LHCN-M2 (cell line): ENCODE measurements around the gene GPRC5C. TPM values are rescaled to one million over a fixed set of nuclear protein-coding genes. Genes with fewer than 3 reads are reported as not detected.
A peak's percentile ranks its signal among the peaks of the same experiment; 100 is the strongest.

ENCODE experiments used
- DNase-seq: peaks from one replicate; pipeline ENCODE4 v3.0.0-alpha.2; 2012; ENCODE audit warnings: low read depth
- total RNA-seq: library from RNA; depleted of rRNA; stranded (reverse); fragments of >200 nt; gene quantifications from 2 replicates; pipeline ENCODE4 v1.2.3, GENCODE V29; 2014

Gene GPRC5C
- total RNA-seq, 1 experiment from 2014 or later, result not detected

GRCh38 chr17:74452033-74452840, 20.3 kb downstream of the GPRC5C start:
- no peak for DNase-seq

GRCh38 chr17:74452841-74453661, 21.2 kb downstream of the GPRC5C start:
- DNase-seq, result no peak

GRCh38 chr17:74453665-74454196, 21.8 kb downstream of the GPRC5C start:
- DNase-seq, result no peak

- peak; percentile 10 for DNase-seq
Measured at GRCh38 chr17:74454197-74455024, 22.5 kb downstream of the GPRC5C start.

GRCh38 chr17:74455025-74455545, 23.2 kb downstream of the GPRC5C start:
- no peak for DNase-seq

GRCh38 chr17:74455821-74456220, 23.9 kb downstream of the GPRC5C start:
- no peak for DNase-seq

GRCh38 chr17:74457146-74457819, 25.4 kb downstream of the GPRC5C start:
- DNase-seq, result peak; percentile 35

GRCh38 chr17:74457820-74458166, 25.9 kb downstream of the GPRC5C start:
- no peak for DNase-seq

- DNase-seq, result no peak
Measured at GRCh38 chr17:74458835-74459234, 26.9 kb downstream of the GPRC5C start.

- DNase-seq, result no peak
Measured at GRCh38 chr17:74459622-74460021, 27.7 kb downstream of the GPRC5C start.

GRCh38 chr17:74460241-74460640, 28.4 kb downstream of the GPRC5C start:
- no peak for DNase-seq

GRCh38 chr17:74460996-74461395, 29.1 kb downstream of the GPRC5C start:
- no peak for DNase-seq

- no peak for DNase-seq
Measured at GRCh38 chr17:74461611-74462010, 29.7 kb downstream of the GPRC5C start.

GRCh38 chr17:74464730-74465377, 33.0 kb downstream of the GPRC5C start:
- DNase-seq, result no peak

- no peak for DNase-seq
Measured at GRCh38 chr17:74465378-74466110, 33.7 kb downstream of the GPRC5C start.

- no peak for DNase-seq
Measured at GRCh38 chr17:74466111-74466827, 34.4 kb downstream of the GPRC5C start, which contains the start of gene CD300A. TSS of gene CD300A (plus strand) at chr17:74466634. CDS start at chr17:74466704, 70 bp downstream.

GRCh38 chr17:74466828-74467184, 34.9 kb downstream of the GPRC5C start:
- DNase-seq, result no peak

GRCh38 chr17:74467221-74467951, 35.5 kb downstream of the GPRC5C start:
- no peak for DNase-seq
